ENCODE measurements around the gene KLHL3. TPM values are rescaled to one million over a fixed set of nuclear protein-coding genes. Genes with fewer than 3 reads are reported as not detected.

The KLHL3 gene
- total RNA-seq, 1 experiment from 2014 or later: 13.6 TPM

- TF ChIP-seq EZH2 (IDR thresholded peaks at IDR 0.05; ENCODE audit: low read depth): no peak
- TF ChIP-seq, protein P1, sequence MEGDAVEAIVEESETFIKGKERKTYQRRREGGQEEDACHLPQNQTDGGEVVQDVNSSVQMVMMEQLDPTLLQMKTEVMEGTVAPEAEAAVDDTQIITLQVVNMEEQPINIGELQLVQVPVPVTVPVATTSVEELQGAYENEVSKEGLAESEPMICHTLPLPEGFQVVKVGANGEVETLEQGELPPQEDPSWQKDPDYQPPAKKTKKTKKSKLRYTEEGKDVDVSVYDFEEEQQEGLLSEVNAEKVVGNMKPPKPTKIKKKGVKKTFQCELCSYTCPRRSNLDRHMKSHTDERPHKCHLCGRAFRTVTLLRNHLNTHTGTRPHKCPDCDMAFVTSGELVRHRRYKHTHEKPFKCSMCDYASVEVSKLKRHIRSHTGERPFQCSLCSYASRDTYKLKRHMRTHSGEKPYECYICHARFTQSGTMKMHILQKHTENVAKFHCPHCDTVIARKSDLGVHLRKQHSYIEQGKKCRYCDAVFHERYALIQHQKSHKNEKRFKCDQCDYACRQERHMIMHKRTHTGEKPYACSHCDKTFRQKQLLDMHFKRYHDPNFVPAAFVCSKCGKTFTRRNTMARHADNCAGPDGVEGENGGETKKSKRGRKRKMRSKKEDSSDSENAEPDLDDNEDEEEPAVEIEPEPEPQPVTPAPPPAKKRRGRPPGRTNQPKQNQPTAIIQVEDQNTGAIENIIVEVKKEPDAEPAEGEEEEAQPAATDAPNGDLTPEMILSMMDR (conservative IDR thresholded peaks at IDR 0.05): no peak
- no peaks in the 10 kb centered on the region for H3K9me3 ChIP-seq (ENCODE audit: insufficient read depth, low read depth)
- intact Hi-C loops (cut with micrococcal nuclease; ENCODE audit: unreplicated experiment): no loop called here
- H3K4me2 ChIP-seq: no peak overlapping the region
- H2AFZ ChIP-seq: no peak overlapping the region
- no peaks in the 10 kb centered on the region for H4K20me1 ChIP-seq (ENCODE audit: insufficient read depth)
- H3K79me2 ChIP-seq (ENCODE audit: low read depth): no peaks in the 10 kb centered on the region
- no peaks in the 10 kb centered on the region for H3K27me3 ChIP-seq (ENCODE audit: insufficient read depth, low read depth)
- no peak overlapping the region for H3K4me3 ChIP-seq
- H3F3A ChIP-seq (ENCODE audit: insufficient read depth, low read depth): no peaks in the 10 kb centered on the region
- no peaks in the 10 kb centered on the region for H3K9me2 ChIP-seq (ENCODE audit: insufficient read depth)
- no peak for DNase-seq
- H3K36me3 ChIP-seq (ENCODE audit: low read depth): 0 out of 2 replicates have a peak, but pooled peaks cover under 1% of the 10 kb centered on the region
- no peaks in the 10 kb centered on the region for H3K4me1 ChIP-seq (replicated peaks; ENCODE audit: insufficient read depth)
- CTCF ChIA-PET: no interaction called here
- no peak overlapping the region for H3K27ac ChIP-seq
- BruUV-seq (replicated peaks): no TSS peak
- POLR2A ChIA-PET (ENCODE audit: unreplicated experiment): no interaction called here
Observed at GRCh38 chr5:137708062-137708461, 27.8 kb downstream of the KLHL3 start.

GRCh38 chr5:137706841-137707240 is 29.0 kb downstream of the KLHL3 start:
- Histone ChIP-seq H3K36me3 (ENCODE audit: low read depth) (no peaks in the 10 kb centered on the region), H3K27me3 (ENCODE audit: insufficient read depth, low read depth) (no peaks in the 10 kb centered on the region), H3F3A (ENCODE audit: insufficient read depth, low read depth) (no peaks in the 10 kb centered on the region), H3K79me2 (ENCODE audit: low read depth) (no peaks in the 10 kb centered on the region), H3K4me1 (replicated peaks; ENCODE audit: insufficient read depth) (no peaks in the 10 kb centered on the region), H3K9me2 (ENCODE audit: insufficient read depth) (no peaks in the 10 kb centered on the region), H2AFZ (no peak overlapping the region), H3K4me2 (no peak overlapping the region), H3K9me3 (ENCODE audit: insufficient read depth, low read depth) (no peaks in the 10 kb centered on the region), H3K27ac (no peak overlapping the region), H3K4me3 (no peak overlapping the region), H4K20me1 (ENCODE audit: insufficient read depth) (no peaks in the 10 kb centered on the region)
- CTCF ChIA-PET: no interaction called here
- intact Hi-C loops (cut with micrococcal nuclease; ENCODE audit: unreplicated experiment): no loop called here
- no peak for TF ChIP-seq EZH2 (IDR thresholded peaks at IDR 0.05; ENCODE audit: low read depth)
- TF ChIP-seq, protein P1 (conservative IDR thresholded peaks at IDR 0.05): no peak
- DNase-seq: no peak
- POLR2A ChIA-PET (ENCODE audit: unreplicated experiment): interaction anchor here (0.7 kb wide), 1 partner anchor 30 kb away, joined by 4 read pairs; no protein-coding TSS in a partner anchor
- no TSS peak for BruUV-seq (replicated peaks)

GRCh38 chr5:137705106-137705505 is 30.8 kb downstream of the KLHL3 start:
- Histone ChIP-seq H3F3A (ENCODE audit: insufficient read depth, low read depth) (no peaks in the 10 kb centered on the region), H3K4me3 (no peak overlapping the region), H3K4me2 (no peak overlapping the region), H3K9me3 (ENCODE audit: insufficient read depth, low read depth) (no peaks in the 10 kb centered on the region), H3K36me3 (ENCODE audit: low read depth) (no peaks in the 10 kb centered on the region), H3K27me3 (ENCODE audit: insufficient read depth, low read depth) (no peaks in the 10 kb centered on the region), H3K27ac (no peak overlapping the region), H3K9me2 (ENCODE audit: insufficient read depth) (no peaks in the 10 kb centered on the region), H3K79me2 (ENCODE audit: low read depth) (no peaks in the 10 kb centered on the region), H4K20me1 (ENCODE audit: insufficient read depth) (no peaks in the 10 kb centered on the region), H3K4me1 (replicated peaks; ENCODE audit: insufficient read depth) (peaks cover 6% of the 10 kb centered on the region), H2AFZ (no peak overlapping the region)
- TF ChIP-seq, protein P1 (conservative IDR thresholded peaks at IDR 0.05): no peak
- no peak for TF ChIP-seq EZH2 (IDR thresholded peaks at IDR 0.05; ENCODE audit: low read depth)
- intact Hi-C loops (cut with micrococcal nuclease; ENCODE audit: unreplicated experiment): no loop called here
- ChIA-PET POLR2A (ENCODE audit: unreplicated experiment) (interaction anchor here (0.5 kb wide), 1 partner anchor 41 kb away, joined by 3 read pairs; no protein-coding TSS in a partner anchor), CTCF (no interaction called here)
- no TSS peak for BruUV-seq (replicated peaks)
- DNase-seq: no peak

All from PC-9 (cell line).